Measurements from ENCODE around the gene NDUFS7. TPM values are rescaled to one million over a fixed set of nuclear protein-coding genes. Genes with fewer than 3 reads are reported as not detected.
A peak's percentile ranks its signal among the peaks of the same experiment; 100 is the strongest.

Gene NDUFS7
- total RNA-seq, 1 experiment from 2014 or later: 83.9 TPM

GRCh38 chr19:1416014-1416841, 32.5 kb downstream of the NDUFS7 start:
- H2AK5ac ChIP-seq (ENCODE audit: insufficient read length, low read length): no peak overlapping the region
- no peak for TF ChIP-seq CTCF (conservative IDR thresholded peaks at IDR 0.05)
- no peak overlapping the region for H4K5ac ChIP-seq (ENCODE audit: insufficient read length, low read depth, low read length)
- no peak overlapping the region for H2BK5ac ChIP-seq (ENCODE audit: insufficient read length, low read length)
- H3K27ac ChIP-seq (ENCODE audit: insufficient read length, low read depth, low read length): no peak overlapping the region
- H2BK15ac ChIP-seq (ENCODE audit: low read depth, low read length): no peak overlapping the region
- H3K79me1 ChIP-seq (ENCODE audit: insufficient read depth, low read depth, low read length, poor library complexity, severe bottlenecking): peaks cover 8% of the 10 kb centered on the region
- H3K23ac ChIP-seq (ENCODE audit: insufficient read length, low read depth, low read length): no peak overlapping the region
- Mint-ChIP-seq H3K4me1 (peaks cover 38 to 40% of the 10 kb centered on the region in 2 experiments), H3K27me3 (ENCODE audit: low read depth) (no peaks in the 10 kb centered on the region), H3K36me3 (ENCODE audit: insufficient read depth in 1 of 3, low read depth in 3 of 3) (peaks cover 19 to 68% (median 50%) of the 10 kb centered on the region in 3 experiments), H3K4me3 (peak overlapping the region; percentile 48 to 72; a peak in 4 of 5 replicates), H3K27ac (peak overlapping the region; percentile 93 to 94 (median 94); a peak in 5 of 7 replicates), H3K9me3 (peaks cover 0 to 2% of the 10 kb centered on the region in 2 experiments; a peak in 1 of 5 replicates)
- no peaks in the 10 kb centered on the region for H3K23me2 ChIP-seq (ENCODE audit: insufficient read length, low read depth, low read length, poor library complexity, severe bottlenecking)
- H3K4ac ChIP-seq (ENCODE audit: low read depth, low read length): no peak overlapping the region
- H3K9ac ChIP-seq (ENCODE audit: extremely low read depth, insufficient read length, low read length): no peak overlapping the region
- no peaks in the 10 kb centered on the region; the same call in 1 of the 2 replicates for H3K4me1 ChIP-seq (ENCODE audit: insufficient read depth, low read length)
- H2BK20ac ChIP-seq (ENCODE audit: low read depth, low read length, poor library complexity, severe bottlenecking): no peak overlapping the region
- H3K4me2 ChIP-seq (ENCODE audit: insufficient read depth, insufficient read length, low read length): no peak overlapping the region
- no peak overlapping the region for H2BK120ac ChIP-seq (ENCODE audit: low read depth, low read length, poor library complexity, severe bottlenecking)
- no peak overlapping the region for H4K8ac ChIP-seq (replicated peaks; ENCODE audit: insufficient read length, low read depth, low read length)
- WGBS (ENCODE audit: extremely low coverage, insufficient read length, low lambda C conversion rate): no CpG with 5 or more reads among the region's 28 CpGs
- no peak overlapping the region for H3T11ph ChIP-seq (ENCODE audit: low read length)
- H4K20me1 ChIP-seq (ENCODE audit: control insufficient read depth, insufficient read depth, insufficient read length): peaks cover 2% of the 10 kb centered on the region
- H3K14ac ChIP-seq (ENCODE audit: insufficient read depth, low read length): peak overlapping the region; percentile 4; the same call in 1 of the 2 replicates
- no peak overlapping the region for H3K18ac ChIP-seq (ENCODE audit: insufficient read length, low read depth, low read length)
- H3K79me2 ChIP-seq (ENCODE audit: insufficient read depth, low read length): peaks cover 59% of the 10 kb centered on the region; the same call in 1 of the 2 replicates
- no peak for DNase-seq
- no peak overlapping the region for H2AFZ ChIP-seq (ENCODE audit: low read length)
- no peaks in the 10 kb centered on the region for H3K27me3 ChIP-seq (ENCODE audit: insufficient read depth, low read length)
- H3K56ac ChIP-seq (ENCODE audit: insufficient read length, low read depth, low read length): no peak overlapping the region
- H2BK12ac ChIP-seq (ENCODE audit: insufficient read length, low read depth, low read length): no peak overlapping the region
- H4K91ac ChIP-seq (ENCODE audit: insufficient read length, low read depth, low read length): no peak overlapping the region
- H3K9me3 ChIP-seq (ENCODE audit: control insufficient read depth, low read depth, low read length): no peaks in the 10 kb centered on the region
